Spleen (tissue), 11 donors: ENCODE data around the gene KANTR. TPM values are rescaled to one million over a fixed set of nuclear protein-coding genes. Genes with fewer than 3 reads are reported as not detected.

Experiments used
- DNase-seq: peaks from one replicate; pipeline ENCODE4 v3.0.0-alpha.2; 2020
- H3K27ac ChIP-seq, 8 donors: fragments of 200-600 bp; sonication (generic) in 7 of 8; 1 replicate in 4 of 8; 2 replicates in 4 of 8; pipeline versions ENCODE4 v1.5.0 to v1.8.0; 2016 to 2021; ENCODE audit warnings: inconsistent platforms in 4 of 8, mild to moderate bottlenecking in 4 of 8, moderate library complexity in 1 of 8
- H3K27me3 ChIP-seq, 7 donors: fragments of 200-600 bp; sonication (generic) in 6 of 7; replicated peaks in 1 of 7; 1 replicate in 4 of 7; 2 replicates in 3 of 7; pipeline versions ENCODE4 v1.5.0 to v1.8.0; 2016 to 2021; ENCODE audit warnings: inconsistent platforms in 3 of 7, mild to moderate bottlenecking in 1 of 7
- H3K36me3 ChIP-seq, 6 donors: fragments of 200-600 bp; sonication (generic) in 5 of 6; 1 replicate in 4 of 6; 2 replicates in 2 of 6; pipeline versions ENCODE4 v1.5.0 to v1.8.0; 2016 to 2021; ENCODE audit warnings: inconsistent platforms in 2 of 6
- H3K4me1 ChIP-seq, 6 donors: fragments of 200-600 bp; sonication (generic) in 5 of 6; 1 replicate in 3 of 6; 2 replicates in 3 of 6; pipeline versions ENCODE4 v1.5.0 to v1.8.0; 2016 to 2021; ENCODE audit warnings: inconsistent platforms in 3 of 6
- H3K4me3 ChIP-seq, 8 donors: fragments of 200-600 bp; sonication (generic) in 7 of 8; 1 replicate in 4 of 8; 2 replicates in 4 of 8; pipeline versions ENCODE4 v1.5.0 to v1.8.0; 2016 to 2021; ENCODE audit warnings: inconsistent platforms in 4 of 8, mild to moderate bottlenecking in 4 of 8, moderate library complexity in 2 of 8
- H3K9me3 ChIP-seq, 8 donors: fragments of 200-600 bp; sonication (generic) in 7 of 8; 1 replicate in 4 of 8; 2 replicates in 4 of 8; pipeline versions ENCODE4 v1.5.0 to v1.8.0; 2016 to 2021; ENCODE audit warnings: inconsistent platforms in 4 of 8
- POLR2A ChIP-seq, 3 donors: fragments of 450-650 bp; IDR thresholded peaks; one replicate each; pipeline ENCODE4 v1.5.1; 2017; ENCODE audit warnings: antibody characterized with exemption in 3 of 3, mild to moderate bottlenecking in 1 of 3
- POLR2AphosphoS5 ChIP-seq, 3 donors: sonication (generic); formaldehyde crosslinking; IDR thresholded peaks; one replicate each; pipeline ENCODE4 v1.5.1; 2017; ENCODE audit warnings: antibody characterized with exemption in 3 of 3
- WGBS, 5 donors: extraction: QIAGEN DNeasy Blood & Tissue Kit in 3 of 5; methylation state at CpG; one replicate each; pipeline versions ENCODE4 v1.1.5 to v1.1.7; 2013 to 2018; 5-methylcytosine and 5-hydroxymethylcytosine counted together
- intact Hi-C: fragments of 100-400 bp; cut with DNase I; formaldehyde crosslinking; loops from one replicate; pipeline ENCODE4 v1.15.0; 2023; ENCODE audit warnings: low total_unique reads
- polyA plus RNA-seq, 3 donors: library from polyadenylated mRNA; stranded (reverse); fragments of 200-250 nt; gene quantifications; one replicate each; pipeline ENCODE4 v1.2.1, GENCODE V29; 2013
- total RNA-seq, 7 donors: library from RNA; depleted of rRNA in 3 of 7; stranded (reverse); fragments of >200 nt in 3 of 7; fragmentation: NEBNext Ultra II Directional in 4 of 7; extraction: Animal tissue kit (Norgen Biotek cat#: 25700) in 4 of 7; gene quantifications; one replicate each; pipeline versions ENCODE4 v1.1.0 to v1.2.1, GENCODE V29; 2016 to 2021
- TF ChIP-seq, protein P1 (sequence below), 11 experiments: fragments of 200-600 bp in 7 of 11; fragments of 450-650 bp in 4 of 11; sonication (generic) in 4 of 11; IDR thresholded peaks in 8 of 11; conservative IDR thresholded peaks in 3 of 11; 1 replicate in 7 of 11; 2 replicates in 4 of 11; pipeline versions ENCODE4 v1.4.0 to v1.8.0; 2016 to 2021; ENCODE audit warnings: antibody characterized with exemption in 11 of 11, inconsistent platforms in 4 of 11, mild to moderate bottlenecking in 1 of 11
- donor health status: healthy with polysubstance abuse.
- donor health status: DM: no; HTN: no; CAD: no; lungs with moderate emphysema.
- donor health status: DM: no; HTN: no; CAD: no.
- donor health status: Bipolar disorder and iron deficiency.
- donor health status: healthy.
- donor health status: DM: no; HTN: no; CAD: no.
- donor health status: DM: yes; HTN: yes; CAD: no.

Gene KANTR
- total and polyA plus RNA-seq, 10 donors: 4.4 to 34.5 (median 18.1) TPM

GRCh38 chrX:53081925-53082772 lies 11.8 kb upstream of the KANTR start, which contains the start of gene TSPYL2:
TSS of gene TSPYL2 (plus strand) at chrX:53082367. CDS start at chrX:53082499, 132 bp downstream.
- Histone ChIP-seq H3K9me3 (no peaks in the 10 kb centered on the region), H3K27me3 (no peaks in the 10 kb centered on the region), H3K4me1 (peaks cover 0 to 30% (median 16%) of the 10 kb centered on the region in 6 donors), H3K36me3 (peaks cover 0 to 28% (median 3%) of the 10 kb centered on the region in 6 donors), H3K4me3 (peak within 1 kb of the TSS; percentile 50 to 86 (median 56)), H3K27ac (peak within 1 kb of the TSS; percentile 78 to 94 (median 92))
- peak; percentile 96 for DNase-seq
- intact Hi-C loops: no loop called here
- TF ChIP-seq POLR2A (IDR thresholded peaks at IDR 0.05) (peak; percentile 72 to 99 (median 94)), POLR2AphosphoS5 (IDR thresholded peaks at IDR 0.05) (peak; percentile 99 to 100 (median 99))
- TF ChIP-seq, protein P1, sequence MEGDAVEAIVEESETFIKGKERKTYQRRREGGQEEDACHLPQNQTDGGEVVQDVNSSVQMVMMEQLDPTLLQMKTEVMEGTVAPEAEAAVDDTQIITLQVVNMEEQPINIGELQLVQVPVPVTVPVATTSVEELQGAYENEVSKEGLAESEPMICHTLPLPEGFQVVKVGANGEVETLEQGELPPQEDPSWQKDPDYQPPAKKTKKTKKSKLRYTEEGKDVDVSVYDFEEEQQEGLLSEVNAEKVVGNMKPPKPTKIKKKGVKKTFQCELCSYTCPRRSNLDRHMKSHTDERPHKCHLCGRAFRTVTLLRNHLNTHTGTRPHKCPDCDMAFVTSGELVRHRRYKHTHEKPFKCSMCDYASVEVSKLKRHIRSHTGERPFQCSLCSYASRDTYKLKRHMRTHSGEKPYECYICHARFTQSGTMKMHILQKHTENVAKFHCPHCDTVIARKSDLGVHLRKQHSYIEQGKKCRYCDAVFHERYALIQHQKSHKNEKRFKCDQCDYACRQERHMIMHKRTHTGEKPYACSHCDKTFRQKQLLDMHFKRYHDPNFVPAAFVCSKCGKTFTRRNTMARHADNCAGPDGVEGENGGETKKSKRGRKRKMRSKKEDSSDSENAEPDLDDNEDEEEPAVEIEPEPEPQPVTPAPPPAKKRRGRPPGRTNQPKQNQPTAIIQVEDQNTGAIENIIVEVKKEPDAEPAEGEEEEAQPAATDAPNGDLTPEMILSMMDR (IDR thresholded peaks at IDR 0.05 in 8 of 11, conservative IDR thresholded peaks at IDR 0.05 in 3 of 11): no peak
- 1 to 50% (median 5%) methylated on average over 8 to 86 of the region's 86 CpGs for WGBS, 5 donors

- H3K27me3 ChIP-seq: no peaks in the 10 kb centered on the region
- no peak for DNase-seq
- TF ChIP-seq POLR2AphosphoS5 (IDR thresholded peaks at IDR 0.05): no peak
- TF ChIP-seq POLR2A (IDR thresholded peaks at IDR 0.05): no peak
- intact Hi-C loops: no loop called here
- no peaks in the 10 kb centered on the region for H3K9me3 ChIP-seq
- H3K4me3 ChIP-seq: peak overlapping the region; percentile 50 to 86 (median 56)
- 9 to 43% (median 11%) methylated on average over 22 to 31 of the region's 31 CpGs for WGBS, 5 donors
- peaks cover 0 to 34% (median 3%) of the 10 kb centered on the region in 6 donors for H3K36me3 ChIP-seq
- peak overlapping the region; percentile 78 to 94 (median 92) for H3K27ac ChIP-seq
- peaks cover 0 to 38% (median 21%) of the 10 kb centered on the region in 6 donors for H3K4me1 ChIP-seq
Measured at GRCh38 chrX:53082773-53083616, 10.9 kb upstream of the KANTR start.

GRCh38 chrX:53084043-53084570 lies 9.8 kb upstream of the KANTR start:
- H3K27me3 ChIP-seq: no peaks in the 10 kb centered on the region

More at GRCh38 chrX:53084043-53084570, 9.8 kb upstream of the KANTR start:
- Histone ChIP-seq H3K9me3 (no peaks in the 10 kb centered on the region), H3K4me1 (peaks cover 0 to 49% (median 27%) of the 10 kb centered on the region in 6 donors), H3K27ac (peak overlapping the region in 2 of 8 donors; percentile 91 to 94), H3K36me3 (peaks cover 0 to 36% (median 3%) of the 10 kb centered on the region in 6 donors), H3K4me3 (peak overlapping the region in 5 of 8 donors; percentile 51 to 86 (median 58))
- WGBS, 5 donors: 77 to 97% (median 85%) methylated on average over 2 to 4 of the region's 4 CpGs
- intact Hi-C loops: no loop called here
- DNase-seq: no peak
- no peak for TF ChIP-seq POLR2AphosphoS5 (IDR thresholded peaks at IDR 0.05)
- TF ChIP-seq POLR2A (IDR thresholded peaks at IDR 0.05): no peak
- TF ChIP-seq, protein P1 (IDR thresholded peaks at IDR 0.05 in 8 of 11, conservative IDR thresholded peaks at IDR 0.05 in 3 of 11): no peak
